ENCODE data around the gene FTO.
A peak's percentile ranks its signal among the peaks of the same experiment; 100 is the strongest.

Gene FTO

GRCh38 chr16:54062361-54063278 lies 358.7 kb downstream of the FTO start:
- DNase-seq: peak; percentile 52

GRCh38 chr16:54063279-54063773 lies 359.4 kb downstream of the FTO start:
- DNase-seq: no peak

GRCh38 chr16:54066451-54067105 lies 362.6 kb downstream of the FTO start:
- DNase-seq: peak; percentile 25

GRCh38 chr16:54067322-54068065 lies 363.5 kb downstream of the FTO start:
- DNase-seq: peak; percentile 7

- DNase-seq: no peak
Measured at GRCh38 chr16:54068212-54068611, 364.3 kb downstream of the FTO start.

- DNase-seq: no peak
Measured at GRCh38 chr16:54069601-54070239, 365.8 kb downstream of the FTO start.

- no peak for DNase-seq
Measured at GRCh38 chr16:54070789-54071343, 366.9 kb downstream of the FTO start.

- DNase-seq: no peak
Measured at GRCh38 chr16:54071514-54071913, 367.6 kb downstream of the FTO start.

GRCh38 chr16:54072237-54072636 lies 368.3 kb downstream of the FTO start:
- DNase-seq: no peak

GRCh38 chr16:54073356-54073755 lies 369.4 kb downstream of the FTO start:
- no peak for DNase-seq

- no peak for DNase-seq
Measured at GRCh38 chr16:54075446-54075845, 371.5 kb downstream of the FTO start.

- DNase-seq: no peak
Measured at GRCh38 chr16:54076006-54076504, 372.1 kb downstream of the FTO start.

GRCh38 chr16:54077050-54077821 lies 373.3 kb downstream of the FTO start:
- DNase-seq: no peak

- DNase-seq: no peak
Measured at GRCh38 chr16:54080524-54081008, 376.6 kb downstream of the FTO start.

- DNase-seq: no peak
Measured at GRCh38 chr16:54086791-54087190, 382.8 kb downstream of the FTO start.

GRCh38 chr16:54090602-54091001 lies 386.6 kb downstream of the FTO start:
- DNase-seq: no peak

GRCh38 chr16:54093281-54093680 lies 389.3 kb downstream of the FTO start:
- no peak for DNase-seq

GRCh38 chr16:54094641-54095040 lies 390.7 kb downstream of the FTO start:
- DNase-seq: no peak

- DNase-seq: no peak
Measured at GRCh38 chr16:54096607-54097006, 392.7 kb downstream of the FTO start.

- DNase-seq: no peak
Measured at GRCh38 chr16:54097774-54098173, 393.8 kb downstream of the FTO start.

GRCh38 chr16:54098247-54098646 lies 394.3 kb downstream of the FTO start:
- DNase-seq: no peak

All from DMS53 (cell line).